Mesenchymal stem cell (in vitro differentiated cells and primary cell): ENCODE data around the gene FGGY.

Experiments
- DNase-seq: peaks from one replicate; pipeline ENCODE4 v3.0.0-alpha.2; 2013
- H2AFZ ChIP-seq: one replicate; pipeline ENCODE4 v1.6.1; 2013; ENCODE audit warnings: low read depth, mild to moderate bottlenecking, control low read depth, inconsistent platforms, low read length, moderate library complexity
- H2AK5ac ChIP-seq: 2 replicates; pipeline ENCODE4 v1.6.1; 2013; ENCODE audit warnings: low read length, moderate library complexity, mild to moderate bottlenecking, inconsistent platforms; ENCODE audit not compliant: severe bottlenecking
- H2BK120ac ChIP-seq: one replicate; pipeline ENCODE4 v1.6.1; 2013; ENCODE audit warnings: low read depth, mild to moderate bottlenecking, inconsistent platforms, low read length, moderate library complexity
- H2BK12ac ChIP-seq, 2 experiments: one replicate each; pipeline ENCODE4 v1.6.1; 2013; ENCODE audit warnings: inconsistent platforms in 2 of 2, low read length in 2 of 2, mild to moderate bottlenecking in 2 of 2, moderate library complexity in 2 of 2, control low read depth in 1 of 2
- H2BK15ac ChIP-seq: one replicate; pipeline ENCODE4 v1.6.1; 2013; ENCODE audit warnings: mild to moderate bottlenecking, low read depth, inconsistent platforms; ENCODE audit not compliant: poor library complexity, severe bottlenecking
- H2BK5ac ChIP-seq: 2 replicates; pipeline ENCODE4 v1.6.1; 2013; ENCODE audit warnings: low read depth, mild to moderate bottlenecking, low read length, control low read depth, inconsistent platforms; ENCODE audit not compliant: poor library complexity, severe bottlenecking
- H3K14ac ChIP-seq, 2 experiments: one replicate each; pipeline ENCODE4 v1.6.1; 2013; ENCODE audit warnings: inconsistent platforms in 2 of 2, low read length in 2 of 2, control low read depth in 1 of 2, mild to moderate bottlenecking in 1 of 2, moderate library complexity in 1 of 2
- H3K18ac ChIP-seq, 2 experiments: one replicate each; pipeline ENCODE4 v1.6.1; 2013; ENCODE audit warnings: inconsistent platforms in 2 of 2, low read length in 2 of 2, control low read depth in 1 of 2, low read depth in 1 of 2, mild to moderate bottlenecking in 1 of 2
- H3K23ac ChIP-seq, 2 experiments: one replicate each; pipeline ENCODE4 v1.6.1; 2013; ENCODE audit warnings: inconsistent platforms in 2 of 2, low read length in 2 of 2, mild to moderate bottlenecking in 2 of 2, moderate library complexity in 2 of 2, control low read depth in 1 of 2
- H3K27ac ChIP-seq: 2 replicates; pipeline ENCODE4 v1.5.1; 2013; ENCODE audit warnings: mild to moderate bottlenecking, moderate library complexity, low read length, control low read depth, inconsistent platforms; ENCODE audit not compliant: poor library complexity, severe bottlenecking
- H3K27me3 ChIP-seq, 2 experiments: 2 replicates each; pipeline versions ENCODE4 v1.6.1 to v1.7.0; 2013; ENCODE audit warnings: low read length in 2 of 2, mild to moderate bottlenecking in 2 of 2, moderate library complexity in 2 of 2, control low read depth in 1 of 2, inconsistent platforms in 1 of 2; ENCODE audit not compliant: control insufficient read depth in 1 of 2, insufficient read depth in 1 of 2
- H3K36me3 ChIP-seq, 2 experiments: 2 replicates each; pipeline versions ENCODE4 v1.6.1 to v1.7.0; 2013; ENCODE audit warnings: low read length in 2 of 2, control low read depth in 1 of 2, inconsistent platforms in 1 of 2, low read depth in 1 of 2, mild to moderate bottlenecking in 1 of 2; ENCODE audit not compliant: insufficient read depth in 2 of 2, control insufficient read depth in 1 of 2
- H3K4ac ChIP-seq, 2 experiments: one replicate each; pipeline ENCODE4 v1.6.1; 2013; ENCODE audit warnings: inconsistent platforms in 2 of 2, low read length in 2 of 2, mild to moderate bottlenecking in 2 of 2, moderate library complexity in 2 of 2, control low read depth in 1 of 2, low read depth in 1 of 2
- H3K4me1 ChIP-seq: 2 replicates; pipeline ENCODE4 v1.6.1; 2013; ENCODE audit warnings: low read depth, low read length, control low read depth; ENCODE audit not compliant: control insufficient read depth, insufficient read depth
- H3K4me2 ChIP-seq: 2 replicates; pipeline ENCODE4 v1.6.1; 2013; ENCODE audit warnings: low read length, mild to moderate bottlenecking, inconsistent platforms; ENCODE audit not compliant: poor library complexity, severe bottlenecking
- H3K4me3 ChIP-seq, 2 experiments: 2 replicates each; pipeline versions ENCODE4 v1.5.1 to v1.7.0; 2013; ENCODE audit warnings: low read length in 2 of 2, mild to moderate bottlenecking in 2 of 2, control low read depth in 1 of 2, low read depth in 1 of 2; ENCODE audit not compliant: insufficient read depth in 1 of 2
- H3K79me1 ChIP-seq: replicated peaks from 2 replicates; pipeline ENCODE4 v1.6.1; 2013; ENCODE audit warnings: mild to moderate bottlenecking, control low read depth, low read length, inconsistent platforms; ENCODE audit not compliant: poor library complexity, severe bottlenecking
- H3K9ac ChIP-seq: 2 replicates; pipeline ENCODE4 v1.7.0; 2013; ENCODE audit warnings: mild to moderate bottlenecking, low read length, moderate library complexity
- H3K9me3 ChIP-seq: 2 replicates; pipeline ENCODE4 v1.7.0; 2013; ENCODE audit warnings: mild to moderate bottlenecking, low read length; ENCODE audit not compliant: control insufficient read depth
- H4K8ac ChIP-seq: one replicate; pipeline ENCODE4 v1.6.1; 2013; ENCODE audit warnings: inconsistent platforms, mild to moderate bottlenecking, low read length, moderate library complexity
- H4K91ac ChIP-seq: one replicate; pipeline ENCODE4 v1.6.1; 2013; ENCODE audit warnings: mild to moderate bottlenecking, low read length, inconsistent platforms
- WGBS: methylation state at CpG from one replicate; pipeline ENCODE4 v1.1.7; 2013; ENCODE audit warnings: mixed read lengths; 5-methylcytosine and 5-hydroxymethylcytosine counted together

Gene FGGY

GRCh38 chr1:59601041-59601441 lies 304.1 kb downstream of the FGGY start:
- Histone ChIP-seq H2BK15ac (peak overlapping the region; percentile 94), H3K27me3 (no peaks in the 10 kb centered on the region)
- WGBS: 92% methylated on average over 11 of the region's 11 CpGs

GRCh38 chr1:59601811-59602210 lies 304.9 kb downstream of the FGGY start:
- Histone ChIP-seq H2BK5ac (no peak overlapping the region), H3K4me2 (no peak overlapping the region), H3K27ac (no peak overlapping the region), H3K9ac (no peak overlapping the region), H3K14ac (no peak overlapping the region), H3K4me3 (no peak overlapping the region), H3K27me3 (no peaks in the 10 kb centered on the region), H3K18ac (no peak overlapping the region), H4K8ac (no peak overlapping the region), H4K91ac (no peak overlapping the region), H3K4ac (no peak overlapping the region), H3K36me3 (no peaks in the 10 kb centered on the region), H2BK12ac (no peak overlapping the region), H2AFZ (no peak overlapping the region), H3K23ac (no peak overlapping the region), H2BK15ac (no peak overlapping the region), H3K4me1 (peaks cover 7% of the 10 kb centered on the region), H2BK120ac (no peak overlapping the region), H2AK5ac (peak overlapping the region; percentile 26), H3K9me3 (no peaks in the 10 kb centered on the region), H3K79me1 (no peaks in the 10 kb centered on the region)
- no peak for DNase-seq

More at GRCh38 chr1:59601041-59601441, 304.1 kb downstream of the FGGY start:
- Histone ChIP-seq H3K9ac (no peak overlapping the region), H2AK5ac (no peak overlapping the region), H3K18ac (peak overlapping the region in 1 of 2 experiments; percentile 25), H3K9me3 (no peaks in the 10 kb centered on the region), H3K4me1 (peaks cover 9% of the 10 kb centered on the region), H3K23ac (no peak overlapping the region), H3K27ac (no peak overlapping the region), H3K4me3 (no peak overlapping the region), H3K14ac (no peak overlapping the region), H3K36me3 (no peaks in the 10 kb centered on the region), H3K79me1 (no peaks in the 10 kb centered on the region), H2AFZ (no peak overlapping the region), H3K4ac (no peak overlapping the region), H2BK12ac (peak overlapping the region; percentile 37 to 71), H4K91ac (no peak overlapping the region), H4K8ac (no peak overlapping the region), H2BK5ac (no peak overlapping the region), H2BK120ac (no peak overlapping the region), H3K4me2 (no peak overlapping the region)
- no peak for DNase-seq

GRCh38 chr1:59604191-59604590 lies 307.3 kb downstream of the FGGY start:
- Histone ChIP-seq H3K4me3 (no peak overlapping the region), H3K4me1 (peaks cover 7% of the 10 kb centered on the region), H3K36me3 (peaks cover 0 to 13% of the 10 kb centered on the region in 2 experiments), H2AK5ac (no peak overlapping the region), H3K4me2 (no peak overlapping the region), H3K9me3 (peaks cover 4% of the 10 kb centered on the region), H3K27ac (no peak overlapping the region), H3K23ac (no peak overlapping the region), H2BK12ac (peak overlapping the region in 1 of 2 experiments; percentile 61), H3K14ac (no peak overlapping the region), H4K91ac (no peak overlapping the region), H3K4ac (no peak overlapping the region), H4K8ac (no peak overlapping the region), H3K9ac (no peak overlapping the region), H2BK15ac (no peak overlapping the region), H3K18ac (peak overlapping the region in 1 of 2 experiments; percentile 50), H2BK120ac (no peak overlapping the region), H2BK5ac (no peak overlapping the region), H3K27me3 (no peaks in the 10 kb centered on the region), H3K79me1 (no peaks in the 10 kb centered on the region), H2AFZ (no peak overlapping the region)
- DNase-seq: no peak

- H3K36me3 ChIP-seq: peaks cover 0 to 16% of the 10 kb centered on the region in 2 experiments
- DNase-seq: peak; percentile 41
- H3K27ac ChIP-seq: no peak overlapping the region
- peak overlapping the region in 1 of 2 experiments; percentile 49 for H2BK12ac ChIP-seq
- H3K4me3 ChIP-seq: no peak overlapping the region
- H2BK5ac ChIP-seq: no peak overlapping the region
- H4K8ac ChIP-seq: no peak overlapping the region
- H3K9ac ChIP-seq: no peak overlapping the region
- peak overlapping the region; percentile 12 for H2BK15ac ChIP-seq
- no peak overlapping the region for H2AFZ ChIP-seq
- H3K14ac ChIP-seq: peak overlapping the region in 1 of 2 experiments; percentile 16
- no peak overlapping the region for H3K18ac ChIP-seq
- H3K27me3 ChIP-seq: no peaks in the 10 kb centered on the region
- no peaks in the 10 kb centered on the region for H3K79me1 ChIP-seq
- no peak overlapping the region for H3K23ac ChIP-seq
- no peak overlapping the region for H3K4ac ChIP-seq
- peaks cover 7% of the 10 kb centered on the region for H3K4me1 ChIP-seq
- H2AK5ac ChIP-seq: no peak overlapping the region
- H3K9me3 ChIP-seq: peaks cover 6% of the 10 kb centered on the region
- WGBS: 100% methylated on average over 2 of the region's 3 CpGs
- no peak overlapping the region for H4K91ac ChIP-seq
- H3K4me2 ChIP-seq: no peak overlapping the region
- H2BK120ac ChIP-seq: no peak overlapping the region
These were observed 308.3 kb downstream of the FGGY start for GRCh38 chr1:59605184-59605583.
